ENCODE measurements around the gene FBXO11.

Gene FBXO11

GRCh38 chr2:47906157-47907038 lies at the start of gene FBXO11:
Gene FBXO11 (minus strand): TSS chr2:47906498. CDS start chr2:47905720, 778 bp downstream.
- ChIA-PET CTCF (interaction anchor here (1.0 to 2.3 kb wide), 4 partner anchors 11 to 564 kb away, joined by 3 to 11 read pairs (median 6); no protein-coding TSS in a partner anchor), POLR2A (interaction anchor here (0.6 to 1.2 kb wide), 5 partner anchors 8 to 201 kb away, joined by 3 to 6 read pairs (median 3); partner anchors contain the start of gene MSH6)
- peak; percentile 95 for DNase-seq (ENCODE audit: low read depth, low spot score)
- H3K4me3 ChIP-seq (ENCODE audit: low read depth, low read length) = peak within 1 kb of the TSS; percentile 79
- TF ChIP-seq, protein P1, sequence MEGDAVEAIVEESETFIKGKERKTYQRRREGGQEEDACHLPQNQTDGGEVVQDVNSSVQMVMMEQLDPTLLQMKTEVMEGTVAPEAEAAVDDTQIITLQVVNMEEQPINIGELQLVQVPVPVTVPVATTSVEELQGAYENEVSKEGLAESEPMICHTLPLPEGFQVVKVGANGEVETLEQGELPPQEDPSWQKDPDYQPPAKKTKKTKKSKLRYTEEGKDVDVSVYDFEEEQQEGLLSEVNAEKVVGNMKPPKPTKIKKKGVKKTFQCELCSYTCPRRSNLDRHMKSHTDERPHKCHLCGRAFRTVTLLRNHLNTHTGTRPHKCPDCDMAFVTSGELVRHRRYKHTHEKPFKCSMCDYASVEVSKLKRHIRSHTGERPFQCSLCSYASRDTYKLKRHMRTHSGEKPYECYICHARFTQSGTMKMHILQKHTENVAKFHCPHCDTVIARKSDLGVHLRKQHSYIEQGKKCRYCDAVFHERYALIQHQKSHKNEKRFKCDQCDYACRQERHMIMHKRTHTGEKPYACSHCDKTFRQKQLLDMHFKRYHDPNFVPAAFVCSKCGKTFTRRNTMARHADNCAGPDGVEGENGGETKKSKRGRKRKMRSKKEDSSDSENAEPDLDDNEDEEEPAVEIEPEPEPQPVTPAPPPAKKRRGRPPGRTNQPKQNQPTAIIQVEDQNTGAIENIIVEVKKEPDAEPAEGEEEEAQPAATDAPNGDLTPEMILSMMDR (IDR thresholded peaks at IDR 0.05; ENCODE audit: insufficient read depth, low read length, missing control alignments) = peak; percentile 64

GRCh38 chr2:47950340-47951301 lies 44.3 kb upstream of the FBXO11 start:
- H3K4me3 ChIP-seq (ENCODE audit: low read depth, low read length) = no peak overlapping the region
- CTCF ChIA-PET = no interaction called here
- DNase-seq (ENCODE audit: low read depth, low spot score) = no peak
- POLR2A ChIA-PET = no interaction called here
- TF ChIP-seq, protein P1 (IDR thresholded peaks at IDR 0.05; ENCODE audit: insufficient read depth, low read length, missing control alignments) = no peak

GRCh38 chr2:47946593-47946992 lies 40.3 kb upstream of the FBXO11 start:
- POLR2A ChIA-PET = no interaction called here
- DNase-seq (ENCODE audit: low read depth, low spot score) = no peak

GRCh38 chr2:47945046-47945781 lies 38.9 kb upstream of the FBXO11 start:
- POLR2A ChIA-PET = no interaction called here
- CTCF ChIA-PET = no interaction called here
- TF ChIP-seq, protein P1 (IDR thresholded peaks at IDR 0.05; ENCODE audit: insufficient read depth, low read length, missing control alignments) = no peak
- no peak for DNase-seq (ENCODE audit: low read depth, low spot score)
- H3K4me3 ChIP-seq (ENCODE audit: low read depth, low read length) = no peak overlapping the region

More at GRCh38 chr2:47946593-47946992, 40.3 kb upstream of the FBXO11 start:
- TF ChIP-seq, protein P1 (IDR thresholded peaks at IDR 0.05; ENCODE audit: insufficient read depth, low read length, missing control alignments) = no peak
- no peak overlapping the region for H3K4me3 ChIP-seq (ENCODE audit: low read depth, low read length)
- CTCF ChIA-PET = no interaction called here

DNA sequence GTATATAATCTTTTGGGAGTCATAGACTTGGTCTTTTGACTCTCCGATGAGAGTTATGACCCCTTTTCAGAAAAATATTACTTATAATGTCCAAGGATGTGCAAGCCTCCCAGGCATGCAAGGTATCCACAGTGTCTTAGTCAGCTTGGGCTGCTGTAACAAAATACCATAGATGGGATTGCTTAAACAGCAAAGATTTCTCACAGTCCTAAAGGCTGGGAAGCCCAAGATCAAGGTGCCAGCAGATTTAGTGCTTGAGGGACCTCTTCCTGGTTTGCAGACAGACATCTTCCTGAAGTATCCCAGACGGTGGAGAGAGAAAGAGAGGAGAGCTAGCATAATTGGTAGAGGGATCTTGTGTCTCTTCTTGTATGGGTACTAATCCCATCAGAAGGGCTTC lies 35.6 kb upstream of the FBXO11 start:
- POLR2A ChIA-PET = no interaction called here
- no peak for DNase-seq (ENCODE audit: low read depth, low spot score)
- H3K4me3 ChIP-seq (ENCODE audit: low read depth, low read length) = no peak overlapping the region
- CTCF ChIA-PET = no interaction called here
- TF ChIP-seq, protein P1 (IDR thresholded peaks at IDR 0.05; ENCODE audit: insufficient read depth, low read length, missing control alignments) = no peak

All from AG04449 (cell line).